Stomach (tissue), 4 donors: ENCODE data around the gene WNT5A.

Experiments
- CTCF ChIP-seq, 7 experiments: fragments of 450-650 bp in 4 of 7; fragments of 200-600 bp in 3 of 7; sonication (generic) in 3 of 7; IDR thresholded peaks; one replicate each; pipeline ENCODE4 v1.5.1; 2016 to 2019; ENCODE audit warnings: antibody characterized with exemption in 7 of 7, control low read depth in 2 of 7, mild to moderate bottlenecking in 1 of 7
- EP300 ChIP-seq: sonication (generic); formaldehyde crosslinking; IDR thresholded peaks from one replicate; pipeline ENCODE4 v1.6.1; 2017; ENCODE audit warnings: antibody characterized with exemption
- POLR2A ChIP-seq, 4 donors: fragments of 450-650 bp; IDR thresholded peaks; one replicate each; pipeline ENCODE4 v1.6.1; 2016; ENCODE audit warnings: antibody characterized with exemption in 4 of 4, control low read depth in 2 of 4, mild to moderate bottlenecking in 1 of 4, moderate library complexity in 1 of 4
- POLR2AphosphoS5 ChIP-seq, 3 donors: sonication (generic); formaldehyde crosslinking; IDR thresholded peaks; one replicate each; pipeline ENCODE4 v1.6.1; 2016; ENCODE audit warnings: antibody characterized with exemption in 3 of 3

- TF ChIP-seq CTCF (IDR thresholded peaks at IDR 0.05): no peak
- no peak for TF ChIP-seq POLR2A (IDR thresholded peaks at IDR 0.05)
- TF ChIP-seq POLR2AphosphoS5 (IDR thresholded peaks at IDR 0.05): no peak
- TF ChIP-seq EP300: no peak
Measured at GRCh38 chr3:55452886-55453285, 34.2 kb downstream of the WNT5A start.
